Stimulated activated CD8-positive, alpha-beta memory T cell treated with anti-CD3 and anti-CD28 coated beads, Interleukin-7, amount 100 ng/mL, for 1 hour (primary cell): ENCODE data around the gene MED9.

Experiments
- DNase-seq, 2 donors: peaks; one replicate each; pipeline ENCODE4 v3.0.0-alpha.2; 2020; ENCODE audit warnings: low read depth in 2 of 2

Gene MED9

GRCh38 chr17:17504341-17505140 lies 27.7 kb downstream of the MED9 start:
- no peak for DNase-seq

DNA sequence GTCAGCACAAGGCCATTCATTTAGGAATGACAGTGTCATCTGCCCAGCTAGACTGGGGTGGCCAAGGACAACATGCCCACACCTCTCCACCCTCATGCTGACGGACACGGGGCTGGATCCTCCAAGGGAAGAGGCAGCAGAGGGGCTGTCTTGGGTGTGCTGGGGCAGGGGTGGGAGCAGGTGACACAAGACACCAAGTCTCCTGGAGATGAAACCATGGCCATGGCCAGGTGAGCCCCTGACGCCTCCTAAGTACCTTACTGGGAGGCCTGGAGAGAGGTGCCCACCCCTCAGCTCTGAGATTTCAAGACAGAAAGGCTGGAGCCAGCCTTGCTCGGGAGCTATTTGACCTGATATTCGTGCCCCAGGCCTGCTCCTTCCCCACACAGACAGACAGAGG lies 28.4 kb downstream of the MED9 start:
- no peak for DNase-seq

- DNase-seq: no peak
These were observed 28.9 kb downstream of the MED9 start for GRCh38 chr17:17505610-17506171.

GRCh38 chr17:17506181-17506741 lies 29.5 kb downstream of the MED9 start:
- no peak for DNase-seq

DNA sequence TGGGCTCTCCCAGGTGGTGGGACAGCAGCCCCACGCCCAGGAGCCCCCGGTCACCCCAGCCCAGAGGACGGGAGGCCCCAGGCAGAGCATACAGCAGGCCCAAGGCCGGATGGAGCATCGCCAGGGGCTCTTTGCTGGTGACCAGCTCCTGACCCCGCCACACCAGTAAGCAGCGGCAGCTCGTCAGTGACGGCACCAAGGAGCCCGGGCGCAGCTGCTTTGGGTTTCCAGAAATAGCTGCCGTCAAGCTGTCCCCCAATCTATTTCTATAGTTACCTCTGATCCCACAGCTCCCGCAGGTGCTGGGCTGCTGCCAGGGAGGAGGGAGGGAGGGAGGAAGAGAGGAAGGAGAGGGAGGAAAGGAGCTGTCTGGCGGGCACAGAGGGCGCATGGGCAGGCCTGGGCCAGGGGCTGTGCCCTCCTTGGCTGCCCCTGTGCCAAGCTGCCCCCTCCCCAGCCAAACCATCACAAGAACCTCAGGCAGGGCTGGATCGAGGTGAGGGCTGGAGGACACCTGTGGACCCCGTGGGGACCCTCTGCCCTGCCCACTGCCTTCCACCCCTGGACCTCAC lies 30.2 kb downstream of the MED9 start:
- no peak for DNase-seq

GRCh38 chr17:17507465-17508011 lies 30.7 kb downstream of the MED9 start:
- DNase-seq: no peak

GRCh38 chr17:17508019-17508535 lies 31.3 kb downstream of the MED9 start:
- no peak for DNase-seq

DNA sequence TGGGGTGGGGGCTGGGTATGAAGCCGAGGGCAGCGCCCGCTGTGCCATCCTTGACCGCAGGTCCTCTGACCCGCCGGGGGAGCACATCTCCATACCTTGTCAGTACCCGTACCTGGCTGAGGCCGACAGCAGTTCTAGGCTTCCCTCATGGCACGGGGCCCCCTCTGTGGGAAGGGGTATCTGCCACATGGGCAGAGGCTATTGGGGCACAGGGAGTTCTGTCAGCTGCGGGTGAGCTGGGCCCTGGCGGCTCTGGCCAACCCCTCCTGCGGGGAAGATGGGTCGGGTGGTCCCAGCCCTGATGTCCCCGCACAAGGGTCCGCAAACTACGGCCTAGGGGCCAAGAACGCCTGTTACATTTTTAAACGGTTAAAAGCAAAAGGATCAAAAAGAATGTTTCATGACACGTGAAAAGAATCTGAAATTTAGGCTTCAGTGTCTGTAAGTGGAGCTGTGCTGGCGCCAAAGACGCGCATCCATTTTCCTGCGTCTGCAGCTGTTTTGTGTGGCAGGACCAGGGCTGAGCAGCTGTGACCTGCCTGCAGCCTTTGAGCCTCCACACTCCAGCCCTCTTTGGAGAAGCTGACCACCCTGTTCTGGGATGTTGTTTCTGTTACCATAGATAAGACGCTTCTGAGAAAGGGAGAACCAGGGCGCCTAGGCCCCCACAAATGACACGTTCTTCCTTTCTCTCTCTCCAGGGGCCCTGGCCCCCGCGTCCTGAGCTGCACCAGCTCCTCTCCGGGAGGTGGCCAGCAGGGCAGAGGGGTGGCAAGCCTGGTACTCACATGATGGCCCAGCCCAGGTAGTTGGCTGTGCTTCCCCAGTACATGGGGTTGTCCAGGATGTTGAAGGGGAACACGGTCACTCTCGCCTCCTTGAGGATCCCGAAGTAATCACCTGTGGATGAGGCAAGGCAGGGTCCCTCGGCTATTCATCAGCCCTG lies 32.1 kb downstream of the MED9 start:
- no peak for DNase-seq

DNA sequence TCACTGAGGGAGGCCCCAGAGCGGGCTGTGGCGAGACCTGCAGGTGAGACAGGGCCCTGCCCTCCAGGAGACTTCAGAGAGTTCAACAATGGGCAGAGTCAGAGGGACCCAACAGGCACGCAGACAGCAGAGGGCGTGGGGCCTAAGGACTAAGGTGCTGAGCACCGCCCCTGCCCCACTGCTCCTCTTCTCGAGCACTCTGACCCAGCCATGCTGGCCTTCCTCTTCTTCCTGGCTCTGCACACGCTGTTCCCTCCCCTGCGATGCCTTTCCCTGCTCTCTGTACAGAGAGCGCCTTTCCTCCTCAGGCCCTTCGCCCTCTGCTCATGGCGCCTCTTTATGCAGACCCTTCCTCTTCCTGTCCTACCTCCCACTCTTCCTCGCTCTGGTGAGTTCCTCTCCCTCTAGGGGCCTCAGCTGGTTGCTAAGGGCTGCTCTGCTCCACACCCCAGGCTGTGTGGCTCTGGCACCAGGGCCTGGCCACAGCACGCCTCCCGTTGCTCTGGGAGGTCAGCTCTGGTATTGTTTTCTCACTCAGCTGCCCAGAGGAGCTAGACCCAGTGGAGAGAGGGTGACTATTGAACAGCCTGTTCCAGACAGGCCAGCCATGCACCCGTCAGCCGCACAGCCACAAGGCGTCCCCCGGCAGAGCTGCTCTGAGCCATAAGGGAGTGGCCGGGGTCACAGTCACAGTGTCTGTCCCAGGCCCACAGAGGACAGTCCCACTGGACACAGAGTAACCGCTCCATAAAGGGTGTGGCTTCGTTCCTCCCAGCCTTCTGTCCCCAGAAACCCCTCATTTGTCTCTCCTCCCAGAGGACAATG lies 33.0 kb downstream of the MED9 start:
- no peak for DNase-seq

DNA sequence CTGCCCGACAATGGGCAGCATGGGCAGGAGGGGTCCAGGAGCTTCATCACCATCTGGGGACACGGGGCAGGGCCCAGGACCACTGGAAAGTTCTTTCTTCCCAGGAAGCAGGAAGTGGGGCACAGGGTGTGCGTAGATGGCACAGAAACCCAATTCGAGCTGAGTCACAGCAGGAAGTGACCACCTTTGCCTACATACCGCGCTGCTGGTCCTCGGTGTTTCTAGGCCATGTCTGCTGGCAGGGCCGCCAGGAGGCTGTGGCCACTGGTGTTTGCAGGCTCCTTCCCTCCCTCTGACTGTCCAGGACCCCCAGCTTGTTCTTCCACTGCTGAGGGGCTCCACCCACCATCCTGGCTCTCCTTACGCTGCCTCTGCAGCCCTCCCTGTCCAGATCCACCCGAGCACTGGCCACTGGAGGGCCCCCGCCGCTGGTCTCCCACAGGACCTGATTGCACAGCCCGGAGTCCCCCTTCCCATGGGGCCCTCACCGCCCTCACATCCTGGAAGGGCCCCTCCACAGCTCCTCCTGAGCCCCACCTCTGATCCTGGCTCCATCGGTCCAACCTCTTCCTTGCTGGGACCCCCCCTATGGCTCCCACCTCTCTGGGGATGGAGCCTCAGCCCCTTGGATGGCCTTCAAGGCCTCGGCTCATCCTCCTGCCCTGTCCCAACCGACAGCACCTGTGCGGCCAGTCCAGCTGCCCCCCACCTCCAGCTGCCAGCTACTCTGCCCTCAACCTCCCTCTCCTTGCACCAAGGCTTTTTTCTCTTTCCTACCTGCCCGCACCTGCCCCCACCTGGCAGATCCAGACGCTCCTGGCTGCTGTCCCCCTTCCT lies 33.9 kb downstream of the MED9 start:
- DNase-seq: no peak

GRCh38 chr17:17511293-17511741 lies 34.5 kb downstream of the MED9 start:
- DNase-seq: no peak

- no peak for DNase-seq
These were observed 35.4 kb downstream of the MED9 start for GRCh38 chr17:17511881-17512858.

DNA sequence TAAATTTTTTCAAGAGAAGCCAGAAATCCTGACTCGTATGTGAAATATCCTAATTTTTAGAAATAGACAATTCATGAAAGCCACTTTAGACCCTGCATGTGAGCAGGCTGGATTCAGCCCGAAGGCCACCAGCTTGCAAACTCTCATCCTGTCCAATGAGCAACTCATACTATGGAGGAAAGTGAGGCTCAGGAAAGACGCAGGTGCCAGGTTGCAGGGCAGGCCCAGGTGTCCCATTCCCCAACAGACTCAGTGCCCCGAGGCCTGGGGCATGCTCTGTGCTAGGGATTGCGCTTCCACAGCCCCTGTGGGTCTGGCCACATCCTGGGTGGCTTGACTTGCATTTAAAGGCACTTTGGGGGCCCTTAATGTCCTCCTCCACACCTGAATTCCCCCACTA lies 36.1 kb downstream of the MED9 start:
- DNase-seq: no peak

DNA sequence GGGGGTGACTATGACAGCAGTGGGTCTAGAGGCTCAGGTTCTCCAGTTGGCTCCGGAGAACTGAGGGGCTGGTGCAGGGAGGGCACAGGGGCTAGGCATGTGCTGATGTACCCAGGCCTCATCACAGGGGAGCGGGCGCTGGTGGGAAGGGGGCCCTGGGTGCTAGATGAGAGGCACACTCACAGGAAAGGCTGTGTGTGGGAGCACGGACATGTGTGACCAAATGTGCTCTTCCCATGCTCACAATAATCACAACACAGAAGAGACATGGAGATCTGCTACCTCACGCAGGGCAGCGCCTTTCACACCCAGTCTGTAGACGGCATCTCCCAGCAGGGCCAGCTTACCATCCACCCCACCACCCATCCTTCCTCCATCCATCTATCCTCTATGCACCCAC lies 36.8 kb downstream of the MED9 start:
- DNase-seq: no peak

DNA sequence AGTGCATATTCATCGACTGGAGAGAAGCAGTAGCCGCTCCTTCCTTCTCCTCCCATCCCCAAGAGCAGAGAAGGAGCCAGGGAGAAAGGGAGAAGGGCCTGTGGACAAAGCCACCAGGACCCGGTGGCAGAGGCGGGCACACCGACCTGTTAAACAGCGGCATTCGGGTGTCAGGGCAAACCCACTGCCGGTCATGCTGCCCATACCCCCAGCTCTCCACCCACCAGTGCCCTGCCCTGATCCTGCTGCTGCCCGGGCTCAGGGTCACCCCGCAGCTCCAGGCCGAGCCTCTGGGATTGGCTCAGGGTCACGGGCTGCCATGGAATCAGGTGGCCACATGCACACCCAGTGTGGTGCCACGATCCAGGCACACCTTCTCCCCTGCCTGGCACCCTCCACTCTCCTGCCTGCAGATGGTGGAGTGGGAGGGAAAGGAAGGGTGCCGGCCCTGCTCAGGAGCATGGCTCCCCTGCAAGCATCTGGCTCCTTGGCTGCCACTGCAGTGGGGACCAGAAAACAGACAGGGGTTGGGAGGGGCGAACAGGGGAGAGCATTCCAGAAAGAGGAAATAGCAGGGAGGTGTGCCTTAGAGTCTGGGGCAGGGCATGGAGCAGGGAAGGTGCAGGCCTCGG lies 37.7 kb downstream of the MED9 start:
- no peak for DNase-seq

GRCh38 chr17:17514993-17515933 lies 38.5 kb downstream of the MED9 start:
- no peak for DNase-seq
